ENCODE measurements around the gene HTR6. TPM values are rescaled to one million over a fixed set of nuclear protein-coding genes. Genes with fewer than 3 reads are reported as not detected.

The HTR6 gene
- total and polyA plus RNA-seq, 9 donors, result not detected

GRCh38 chr1:19670787-19671186 is 6.1 kb downstream of the HTR6 start:
- Histone ChIP-seq H3K27ac (ENCODE audit: low read length) (no peak overlapping the region), H3K4me3 (ENCODE audit: low read length) (no peak overlapping the region), H3K4me1 (ENCODE audit: control insufficient read depth, insufficient read depth, low read length) (no peaks in the 10 kb centered on the region), H3K9me3 (replicated peaks; ENCODE audit: control insufficient read depth, low read depth, low read length) (no peaks in the 10 kb centered on the region), H3K36me3 (ENCODE audit: control insufficient read depth, insufficient read depth, low read length) (no peaks in the 10 kb centered on the region), H3K27me3 (ENCODE audit: control insufficient read depth, insufficient read depth, low read length) (peaks cover 49% of the 10 kb centered on the region)
- DNase-seq, result no peak
- WGBS (ENCODE audit: insufficient coverage), result 70% methylated on average over 2 of the region's 4 CpGs

GRCh38 chr1:19672237-19672636 is 7.6 kb downstream of the HTR6 start:
- DNase-seq, result no peak
- WGBS (ENCODE audit: insufficient coverage), result 58% methylated on average over 4 of the region's 6 CpGs
- no peaks in the 10 kb centered on the region for H3K9me3 ChIP-seq (replicated peaks; ENCODE audit: control insufficient read depth, low read depth, low read length)
- H3K4me3 ChIP-seq (ENCODE audit: low read length), result no peak overlapping the region
- no peaks in the 10 kb centered on the region for H3K4me1 ChIP-seq (ENCODE audit: control insufficient read depth, insufficient read depth, low read length)
- no peak overlapping the region for H3K27ac ChIP-seq (ENCODE audit: low read length)
- no peaks in the 10 kb centered on the region for H3K36me3 ChIP-seq (ENCODE audit: control insufficient read depth, insufficient read depth, low read length)
- H3K27me3 ChIP-seq (ENCODE audit: control insufficient read depth, insufficient read depth, low read length), result peaks cover 37% of the 10 kb centered on the region

- H3K4me1 ChIP-seq (ENCODE audit: control insufficient read depth, insufficient read depth, low read length), result no peaks in the 10 kb centered on the region
- no peak overlapping the region for H3K27ac ChIP-seq (ENCODE audit: low read length)
- peaks cover 11% of the 10 kb centered on the region for H3K27me3 ChIP-seq (ENCODE audit: control insufficient read depth, insufficient read depth, low read length)
- H3K4me3 ChIP-seq (ENCODE audit: low read length), result no peak overlapping the region
- H3K9me3 ChIP-seq (replicated peaks; ENCODE audit: control insufficient read depth, low read depth, low read length), result no peaks in the 10 kb centered on the region
- no peak for DNase-seq
- no peaks in the 10 kb centered on the region for H3K36me3 ChIP-seq (ENCODE audit: control insufficient read depth, insufficient read depth, low read length)
- 70% methylated on average over 2 of the region's 5 CpGs for WGBS (ENCODE audit: insufficient coverage)
Observed at GRCh38 chr1:19675797-19676196, 11.1 kb downstream of the HTR6 start.

GRCh38 chr1:19676438-19676922 is 11.8 kb downstream of the HTR6 start:
- 8% methylated on average over 4 of the region's 13 CpGs for whole genome bisulfite sequencing (ENCODE audit: insufficient coverage)
- Histone ChIP-seq H3K27ac (ENCODE audit: low read length) (no peak overlapping the region), H3K9me3 (replicated peaks; ENCODE audit: control insufficient read depth, low read depth, low read length) (no peaks in the 10 kb centered on the region), H3K4me1 (ENCODE audit: control insufficient read depth, insufficient read depth, low read length) (no peaks in the 10 kb centered on the region), H3K27me3 (ENCODE audit: control insufficient read depth, insufficient read depth, low read length) (peaks cover 7% of the 10 kb centered on the region), H3K36me3 (ENCODE audit: control insufficient read depth, insufficient read depth, low read length) (no peaks in the 10 kb centered on the region), H3K4me3 (ENCODE audit: low read length) (no peak overlapping the region)
- peak; percentile 84 for DNase-seq

- Histone ChIP-seq H3K27ac (ENCODE audit: low read length) (no peak overlapping the region), H3K4me3 (ENCODE audit: low read length) (no peak overlapping the region), H3K4me1 (ENCODE audit: control insufficient read depth, insufficient read depth, low read length) (no peaks in the 10 kb centered on the region), H3K27me3 (ENCODE audit: control insufficient read depth, insufficient read depth, low read length) (peaks cover 2% of the 10 kb centered on the region), H3K9me3 (replicated peaks; ENCODE audit: control insufficient read depth, low read depth, low read length) (no peaks in the 10 kb centered on the region), H3K36me3 (ENCODE audit: control insufficient read depth, insufficient read depth, low read length) (no peaks in the 10 kb centered on the region)
- no peak for DNase-seq
- WGBS (ENCODE audit: insufficient coverage), result 57% methylated on average over 9 of the region's 11 CpGs
Observed at GRCh38 chr1:19678493-19678892, 13.8 kb downstream of the HTR6 start.

GRCh38 chr1:19678931-19679453 is 14.3 kb downstream of the HTR6 start:
- no peaks in the 10 kb centered on the region for H3K4me1 ChIP-seq (ENCODE audit: control insufficient read depth, insufficient read depth, low read length)
- no peak for DNase-seq
- H3K27ac ChIP-seq (ENCODE audit: low read length), result no peak overlapping the region
- peaks cover 2% of the 10 kb centered on the region for H3K27me3 ChIP-seq (ENCODE audit: control insufficient read depth, insufficient read depth, low read length)
- H3K4me3 ChIP-seq (ENCODE audit: low read length), result no peak overlapping the region
- no peaks in the 10 kb centered on the region for H3K36me3 ChIP-seq (ENCODE audit: control insufficient read depth, insufficient read depth, low read length)
- WGBS (ENCODE audit: insufficient coverage), result 91% methylated on average over 34 of the region's 34 CpGs
- no peaks in the 10 kb centered on the region for H3K9me3 ChIP-seq (replicated peaks; ENCODE audit: control insufficient read depth, low read depth, low read length)

- WGBS (ENCODE audit: insufficient coverage), result 69% methylated on average over 3 of the region's 4 CpGs
- H3K27ac ChIP-seq (ENCODE audit: low read length), result no peak overlapping the region
- no peak overlapping the region for H3K4me3 ChIP-seq (ENCODE audit: low read length)
- H3K36me3 ChIP-seq (ENCODE audit: control insufficient read depth, insufficient read depth, low read length), result no peaks in the 10 kb centered on the region
- no peaks in the 10 kb centered on the region for H3K4me1 ChIP-seq (ENCODE audit: control insufficient read depth, insufficient read depth, low read length)
- DNase-seq, result no peak
- H3K9me3 ChIP-seq (replicated peaks; ENCODE audit: control insufficient read depth, low read depth, low read length), result no peaks in the 10 kb centered on the region
- H3K27me3 ChIP-seq (ENCODE audit: control insufficient read depth, insufficient read depth, low read length), result peaks cover 2% of the 10 kb centered on the region
Observed at GRCh38 chr1:19679691-19680090, 15.0 kb downstream of the HTR6 start.

- no CpG with 5 or more reads among the region's 7 CpGs for WGBS (ENCODE audit: insufficient coverage)
- no peak for DNase-seq
- no peak overlapping the region for H3K27ac ChIP-seq (ENCODE audit: low read length)
- no peaks in the 10 kb centered on the region for H3K36me3 ChIP-seq (ENCODE audit: control insufficient read depth, insufficient read depth, low read length)
- H3K4me3 ChIP-seq (ENCODE audit: low read length), result no peak overlapping the region
- no peaks in the 10 kb centered on the region for H3K9me3 ChIP-seq (replicated peaks; ENCODE audit: control insufficient read depth, low read depth, low read length)
- peaks cover 2% of the 10 kb centered on the region for H3K27me3 ChIP-seq (ENCODE audit: control insufficient read depth, insufficient read depth, low read length)
- no peaks in the 10 kb centered on the region for H3K4me1 ChIP-seq (ENCODE audit: control insufficient read depth, insufficient read depth, low read length)
Observed at GRCh38 chr1:19680644-19681043, 16.0 kb downstream of the HTR6 start.

GRCh38 chr1:19682257-19682656 is 17.6 kb downstream of the HTR6 start:
- no peaks in the 10 kb centered on the region for H3K4me1 ChIP-seq (ENCODE audit: control insufficient read depth, insufficient read depth, low read length)
- H3K9me3 ChIP-seq (replicated peaks; ENCODE audit: control insufficient read depth, low read depth, low read length), result no peaks in the 10 kb centered on the region
- WGBS (ENCODE audit: insufficient coverage), result 33% methylated on average over 3 of the region's 3 CpGs
- H3K4me3 ChIP-seq (ENCODE audit: low read length), result no peak overlapping the region
- DNase-seq, result peak; percentile 48
- H3K27ac ChIP-seq (ENCODE audit: low read length), result no peak overlapping the region
- H3K27me3 ChIP-seq (ENCODE audit: control insufficient read depth, insufficient read depth, low read length), result no peaks in the 10 kb centered on the region
- H3K36me3 ChIP-seq (ENCODE audit: control insufficient read depth, insufficient read depth, low read length), result no peaks in the 10 kb centered on the region

- Histone ChIP-seq H3K27ac (ENCODE audit: low read length) (no peak overlapping the region), H3K36me3 (ENCODE audit: control insufficient read depth, insufficient read depth, low read length) (no peaks in the 10 kb centered on the region), H3K27me3 (ENCODE audit: control insufficient read depth, insufficient read depth, low read length) (no peaks in the 10 kb centered on the region), H3K9me3 (replicated peaks; ENCODE audit: control insufficient read depth, low read depth, low read length) (peaks cover 2% of the 10 kb centered on the region), H3K4me3 (ENCODE audit: low read length) (no peak overlapping the region), H3K4me1 (ENCODE audit: control insufficient read depth, insufficient read depth, low read length) (no peaks in the 10 kb centered on the region)
- 61% methylated on average over 6 of the region's 7 CpGs for WGBS (ENCODE audit: insufficient coverage)
- DNase-seq, result no peak
Observed at GRCh38 chr1:19682901-19683300, 18.2 kb downstream of the HTR6 start.

GRCh38 chr1:19683351-19683750 is 18.7 kb downstream of the HTR6 start:
- H3K27ac ChIP-seq (ENCODE audit: low read length), result no peak overlapping the region
- no peaks in the 10 kb centered on the region for H3K27me3 ChIP-seq (ENCODE audit: control insufficient read depth, insufficient read depth, low read length)
- WGBS (ENCODE audit: insufficient coverage), result 86% methylated on average over 5 of the region's 8 CpGs
- no peak overlapping the region for H3K4me3 ChIP-seq (ENCODE audit: low read length)
- no peaks in the 10 kb centered on the region for H3K4me1 ChIP-seq (ENCODE audit: control insufficient read depth, insufficient read depth, low read length)
- H3K36me3 ChIP-seq (ENCODE audit: control insufficient read depth, insufficient read depth, low read length), result no peaks in the 10 kb centered on the region
- no peak for DNase-seq
- peaks cover 2% of the 10 kb centered on the region for H3K9me3 ChIP-seq (replicated peaks; ENCODE audit: control insufficient read depth, low read depth, low read length)

Data from muscle of leg (tissue), 11 donors.